GDM1 (cell line): ENCODE data around the gene SCUBE1.

Experiments
- DNase-seq: peaks from one replicate; lab custom pipeline; 2025; lab: John Stamatoyannopoulos, UW

Gene SCUBE1

DNA sequence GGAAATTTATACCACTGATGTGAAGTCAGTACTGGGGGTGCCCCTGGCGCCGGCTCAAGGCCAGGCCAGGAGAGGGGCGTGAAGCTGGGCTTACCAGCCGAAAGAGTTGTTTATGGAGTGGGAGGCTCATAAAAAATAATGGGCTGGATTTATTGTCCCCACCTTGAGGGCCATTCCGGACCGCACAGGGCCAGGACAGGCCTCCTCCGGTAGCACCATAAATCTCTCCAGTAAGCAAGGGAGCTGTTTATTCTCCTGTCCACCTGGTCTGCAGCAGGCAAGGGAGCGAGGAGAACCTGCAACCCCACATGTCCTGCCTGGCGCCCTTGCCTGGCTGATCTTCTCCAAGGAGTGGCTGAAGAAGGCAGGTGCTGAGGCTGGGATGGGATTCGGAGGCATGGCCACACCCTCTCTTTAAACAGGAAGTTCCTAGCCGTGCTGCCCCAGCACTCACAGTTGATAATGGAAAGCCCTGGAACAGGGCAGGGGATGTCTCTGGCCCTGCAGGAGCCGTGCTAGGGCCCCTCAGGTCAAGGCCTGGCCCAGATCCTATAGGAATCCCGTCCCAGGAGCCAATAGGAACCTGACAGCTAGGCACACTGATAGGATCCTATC lies 65.1 kb downstream of the SCUBE1 start:
- DNase-seq, result no peak

DNA sequence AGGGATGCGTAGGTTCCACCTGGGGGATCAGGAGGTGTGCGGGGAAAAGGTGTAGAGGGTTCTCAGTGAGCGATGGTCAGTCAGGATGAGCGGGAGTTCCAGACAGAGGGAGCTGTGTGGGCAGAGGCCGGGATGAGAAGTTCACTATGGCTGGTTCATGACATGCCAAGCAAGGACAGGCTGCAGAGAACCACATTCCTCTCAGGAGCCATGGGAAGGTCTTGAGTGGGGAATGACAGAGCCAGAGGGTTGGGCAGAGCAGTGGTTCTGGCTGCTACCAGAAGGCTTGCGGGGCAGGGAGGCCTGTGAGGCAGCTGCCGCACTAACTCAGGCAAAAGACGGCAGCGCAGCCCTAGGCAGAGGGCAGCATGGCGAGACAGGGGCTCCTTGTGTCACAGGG lies 66.1 kb downstream of the SCUBE1 start:
- DNase-seq, result no peak

DNA sequence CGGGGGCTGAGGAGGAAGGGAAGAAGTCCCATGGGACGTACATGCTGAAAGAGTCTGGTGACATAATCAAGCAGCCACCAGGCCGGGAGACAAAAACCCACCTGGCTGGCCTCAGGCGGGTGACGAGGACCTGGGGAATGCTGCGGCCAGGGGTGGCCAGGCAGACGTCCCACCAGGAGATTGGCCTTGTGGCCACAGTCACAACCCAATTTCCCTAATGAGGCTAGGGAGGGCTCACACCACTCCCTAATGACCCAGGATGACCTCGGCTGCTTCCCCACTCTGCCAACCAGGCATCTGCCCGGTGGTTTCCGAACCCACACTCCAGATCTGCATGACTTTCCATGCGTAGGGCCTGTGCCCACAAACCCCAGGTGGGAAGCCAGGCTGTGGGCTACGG lies 66.9 kb downstream of the SCUBE1 start:
- no peak for DNase-seq

DNA sequence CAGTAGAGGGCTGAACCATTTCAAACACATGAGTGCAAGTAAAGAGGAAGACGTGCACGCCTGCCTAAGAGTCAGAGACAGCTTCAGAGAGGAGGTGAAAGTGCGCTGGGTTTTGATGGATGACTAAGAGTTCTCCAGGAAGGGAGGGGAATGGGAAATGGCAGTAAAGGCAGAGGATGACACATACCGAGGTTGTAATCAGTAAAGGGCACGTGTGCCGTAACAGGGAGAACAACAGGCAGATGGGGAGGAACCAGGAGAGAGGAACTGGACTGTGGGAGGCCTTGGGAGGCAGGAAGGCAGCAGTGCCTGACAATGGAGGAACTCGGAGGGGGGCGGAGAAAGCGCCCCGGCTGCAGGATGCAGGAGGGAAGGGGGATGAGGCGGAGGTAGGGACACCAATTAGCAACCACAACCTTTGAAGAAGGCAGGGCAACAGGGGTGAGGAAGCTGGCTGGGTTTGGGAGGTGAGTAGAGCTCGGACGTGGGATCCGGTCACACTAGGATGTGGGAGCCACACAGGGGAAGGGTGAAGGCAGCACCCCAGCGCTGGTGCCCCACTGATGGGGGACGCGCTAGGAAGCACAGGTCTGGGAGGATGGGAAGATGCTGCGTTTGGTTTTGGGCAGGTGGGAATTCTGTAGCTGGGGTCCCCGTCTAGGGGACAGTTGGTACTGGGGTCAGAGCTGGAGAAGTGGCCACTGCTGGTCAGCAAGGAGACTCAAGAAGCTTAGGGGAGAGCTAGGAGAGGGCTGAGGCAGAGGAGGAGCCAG lies 67.4 kb downstream of the SCUBE1 start:
- peak; percentile 78 for DNase-seq

DNA sequence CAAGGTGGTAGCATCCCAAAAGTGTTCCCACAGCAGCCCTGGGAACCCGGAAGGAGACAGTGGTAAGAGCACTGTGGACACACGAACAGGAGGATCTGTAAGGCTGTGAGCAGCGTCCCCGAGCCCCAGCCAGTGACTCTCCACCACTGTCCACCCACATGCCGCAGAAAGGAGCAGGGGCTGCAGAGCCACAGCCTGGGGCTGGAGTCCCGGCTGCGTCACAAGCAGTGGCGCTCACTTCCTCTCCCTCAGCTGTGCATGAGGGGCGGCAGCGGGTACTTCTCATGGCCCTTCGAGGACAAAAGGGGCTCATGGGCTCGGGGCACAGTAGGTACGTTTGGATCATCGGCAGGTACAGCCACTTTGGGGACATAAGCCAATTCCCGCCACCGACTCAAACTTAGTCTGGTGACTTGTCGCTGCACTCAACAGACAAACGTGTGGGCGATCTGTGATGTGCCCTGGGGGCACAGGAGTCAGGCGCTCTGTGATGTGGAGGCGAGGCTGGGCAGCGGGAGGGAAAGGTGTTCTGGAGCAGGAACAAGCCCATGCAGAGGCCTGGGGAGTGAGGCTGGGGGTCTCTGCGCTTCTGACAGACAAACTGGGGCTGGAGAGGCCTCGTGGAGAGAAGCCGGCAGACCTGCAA lies 68.5 kb downstream of the SCUBE1 start:
- DNase-seq, result no peak

DNA sequence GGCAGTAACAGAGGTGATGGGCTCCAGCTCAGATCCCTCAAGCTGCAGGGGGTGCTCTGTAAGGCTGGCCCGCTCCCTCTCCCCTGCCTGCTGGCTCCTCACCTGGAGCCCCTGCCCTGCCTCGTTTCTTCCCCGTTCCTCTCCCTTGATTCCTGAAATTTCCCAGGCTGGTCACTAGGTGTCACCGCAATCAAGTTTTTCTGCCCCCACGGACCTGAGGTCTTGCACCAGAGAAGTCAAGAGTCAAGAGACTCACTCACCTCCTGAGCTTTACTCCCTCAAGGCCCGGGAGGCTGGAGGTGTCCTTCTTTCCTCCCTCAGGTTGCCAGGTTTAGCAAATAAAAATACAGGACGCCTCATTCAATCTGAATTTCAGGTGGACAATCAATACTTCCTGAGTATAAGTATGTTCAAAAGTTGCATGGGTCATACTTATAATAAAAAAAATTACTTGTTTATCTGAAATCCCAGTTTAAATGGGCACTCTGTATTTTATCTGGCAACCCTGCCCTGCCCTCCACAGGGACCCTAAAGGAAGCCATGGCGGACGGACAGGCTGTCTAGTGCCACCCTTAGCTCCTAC lies 69.2 kb downstream of the SCUBE1 start:
- DNase-seq, result peak; percentile 56

DNA sequence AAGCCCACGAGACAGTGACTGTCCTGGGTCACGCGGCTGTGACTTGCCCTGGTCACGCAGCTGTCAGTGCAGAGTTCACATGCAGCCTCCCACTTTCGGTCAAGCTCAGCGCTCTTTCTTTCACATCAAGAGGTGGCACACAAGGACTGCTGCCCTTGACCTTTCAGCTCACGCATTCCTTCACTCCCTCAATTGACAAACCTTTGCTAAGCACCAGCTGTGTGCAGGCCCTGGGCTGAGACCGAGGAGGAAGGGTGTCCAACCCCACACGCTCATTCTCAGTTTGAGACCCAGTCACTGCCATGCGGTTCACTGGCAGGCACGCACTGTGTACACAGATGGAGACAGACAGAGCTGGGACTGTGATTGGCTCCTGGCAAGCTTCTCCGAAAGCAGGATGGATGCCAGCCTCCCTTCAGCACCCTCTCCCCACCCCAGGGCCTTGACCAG lies 70.3 kb downstream of the SCUBE1 start:
- no peak for DNase-seq

DNA sequence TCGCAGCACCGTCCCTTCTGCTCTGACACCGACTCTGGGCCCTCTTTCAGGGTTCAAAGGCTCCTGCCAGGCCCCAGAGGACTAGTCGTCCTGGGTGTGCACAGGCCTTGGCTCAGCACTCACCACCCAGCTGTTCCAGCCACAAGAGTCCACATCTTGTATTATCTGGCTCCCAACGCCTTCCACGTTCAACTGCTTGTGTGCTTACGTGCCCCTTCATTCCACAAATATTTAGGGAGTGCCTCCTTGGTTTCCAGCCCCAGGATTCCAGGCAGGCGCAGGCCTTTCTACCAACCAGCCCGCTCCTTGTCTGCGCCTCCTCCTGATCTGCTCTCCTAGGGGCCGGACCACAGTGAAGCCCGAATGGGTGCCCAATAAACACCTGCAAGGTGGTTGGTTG lies 70.9 kb downstream of the SCUBE1 start:
- DNase-seq, result no peak

DNA sequence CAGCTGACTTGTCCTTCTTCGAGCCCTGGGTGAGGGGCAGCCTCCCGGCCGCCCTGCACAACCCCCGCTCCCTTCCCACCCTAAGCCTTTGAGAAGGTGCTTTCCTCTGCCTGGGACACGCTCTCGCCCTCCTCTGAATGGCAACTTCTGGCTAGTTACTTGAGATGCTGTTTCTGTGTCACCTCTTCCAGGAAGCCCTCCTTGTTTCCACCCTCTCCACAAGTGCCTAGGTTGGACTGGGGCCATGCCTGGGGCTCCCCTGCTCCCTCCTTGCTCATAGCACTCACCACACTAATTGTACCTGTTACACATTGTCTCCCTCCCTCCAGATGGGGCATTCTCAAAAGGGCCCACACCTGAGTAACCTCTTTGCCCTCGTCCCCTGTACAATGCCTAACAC lies 72.2 kb downstream of the SCUBE1 start:
- no peak for DNase-seq

DNA sequence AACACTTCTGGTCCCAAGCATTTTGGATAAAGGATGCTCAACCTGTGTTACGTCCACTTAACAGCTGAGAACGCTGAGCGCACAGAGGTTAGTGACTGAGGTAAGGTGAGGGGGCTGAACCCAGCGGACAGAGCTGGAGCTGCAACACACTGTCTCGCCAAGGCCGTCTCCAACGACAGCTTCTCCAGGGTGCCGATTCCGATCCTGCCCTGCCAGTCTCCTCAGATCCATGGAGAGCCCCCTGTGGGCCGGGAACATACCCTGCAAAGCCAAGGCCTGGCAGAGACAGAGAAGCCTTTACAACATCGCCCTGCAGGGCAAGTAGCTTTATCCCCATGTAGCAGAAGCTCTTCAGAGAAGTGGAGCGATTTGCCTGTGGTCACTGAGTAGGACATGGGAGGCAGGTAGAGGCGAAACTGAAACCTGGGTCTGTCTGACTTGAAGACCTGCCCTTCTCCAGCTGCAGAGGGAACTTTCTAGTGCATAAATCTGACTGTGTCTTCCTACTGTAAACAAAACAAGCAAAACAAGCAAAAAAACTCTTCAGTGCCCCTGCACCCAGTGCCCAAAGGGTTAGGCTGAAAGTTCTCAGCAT lies 72.8 kb downstream of the SCUBE1 start:
- no peak for DNase-seq

DNA sequence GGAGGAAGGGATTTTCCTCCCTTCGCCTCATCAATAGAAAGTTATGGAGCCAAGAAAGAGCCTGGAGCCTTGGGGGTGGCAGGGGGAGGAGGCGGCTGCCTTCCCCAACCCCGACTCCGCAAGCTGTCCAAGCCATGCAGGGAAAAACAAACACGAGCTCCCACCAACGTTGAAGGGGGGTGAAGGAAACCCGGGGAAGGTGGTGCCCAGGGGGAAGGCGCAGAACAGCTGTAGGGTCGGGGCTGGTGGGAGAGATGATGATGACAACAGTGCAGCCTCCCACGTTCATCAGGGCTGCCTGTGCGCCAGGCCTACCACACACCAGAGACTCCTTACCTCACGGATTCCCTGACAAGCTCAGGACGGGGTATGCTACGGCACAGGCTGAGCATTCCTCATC lies 73.5 kb downstream of the SCUBE1 start:
- DNase-seq, result no peak

DNA sequence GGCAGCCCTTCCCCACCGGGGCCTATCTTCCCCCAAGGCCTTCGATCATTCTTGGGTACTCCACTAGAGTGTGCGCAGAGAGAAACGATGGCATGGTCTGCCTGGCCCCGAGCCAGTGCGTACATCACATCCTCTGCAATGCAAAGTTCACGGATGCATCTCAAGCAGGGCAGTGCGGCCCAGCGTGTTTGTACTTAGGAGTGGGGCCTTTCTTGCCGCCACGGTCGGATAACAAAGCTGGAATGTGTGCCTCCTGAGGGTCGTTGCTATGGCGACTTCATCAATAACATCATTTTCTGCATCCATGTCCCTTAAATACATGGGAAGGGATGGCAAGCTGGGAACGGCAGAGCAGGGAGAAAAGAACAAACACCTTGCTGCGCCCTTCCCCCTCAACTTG lies 73.9 kb downstream of the SCUBE1 start:
- DNase-seq, result no peak

DNA sequence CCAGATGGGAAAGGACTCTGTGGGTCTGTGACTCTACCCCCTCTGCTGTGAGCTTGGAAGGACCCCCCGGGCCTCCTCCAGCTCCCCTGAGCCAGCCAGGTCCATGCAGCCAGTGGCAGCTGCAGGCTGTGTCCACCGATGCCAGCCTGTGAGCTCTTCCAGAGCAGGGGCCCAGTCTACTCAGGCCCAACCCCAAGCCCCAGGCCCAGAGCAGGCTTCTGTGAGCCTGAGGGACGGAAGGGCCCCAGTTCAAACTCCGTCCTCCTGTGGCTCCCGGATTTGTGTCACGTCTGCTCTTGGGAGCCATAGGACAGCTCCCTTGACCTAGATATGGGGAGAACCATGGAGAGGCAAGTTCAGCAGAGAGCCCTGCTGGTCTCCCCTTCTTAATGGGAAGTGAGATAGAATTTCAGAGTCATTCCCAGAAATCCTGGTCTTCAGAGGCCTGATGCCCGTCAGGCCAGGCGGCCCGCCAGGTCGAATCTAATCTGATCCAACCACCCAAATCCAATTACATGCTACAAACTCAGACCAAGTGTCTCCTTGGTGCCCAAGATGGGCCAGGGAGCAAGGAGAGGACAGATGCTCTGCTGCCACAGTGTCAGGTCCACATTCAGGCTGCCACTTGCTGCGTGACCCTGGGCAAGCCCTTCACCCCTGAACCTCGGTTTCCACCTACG lies 75.1 kb downstream of the SCUBE1 start:
- DNase-seq, result no peak

DNA sequence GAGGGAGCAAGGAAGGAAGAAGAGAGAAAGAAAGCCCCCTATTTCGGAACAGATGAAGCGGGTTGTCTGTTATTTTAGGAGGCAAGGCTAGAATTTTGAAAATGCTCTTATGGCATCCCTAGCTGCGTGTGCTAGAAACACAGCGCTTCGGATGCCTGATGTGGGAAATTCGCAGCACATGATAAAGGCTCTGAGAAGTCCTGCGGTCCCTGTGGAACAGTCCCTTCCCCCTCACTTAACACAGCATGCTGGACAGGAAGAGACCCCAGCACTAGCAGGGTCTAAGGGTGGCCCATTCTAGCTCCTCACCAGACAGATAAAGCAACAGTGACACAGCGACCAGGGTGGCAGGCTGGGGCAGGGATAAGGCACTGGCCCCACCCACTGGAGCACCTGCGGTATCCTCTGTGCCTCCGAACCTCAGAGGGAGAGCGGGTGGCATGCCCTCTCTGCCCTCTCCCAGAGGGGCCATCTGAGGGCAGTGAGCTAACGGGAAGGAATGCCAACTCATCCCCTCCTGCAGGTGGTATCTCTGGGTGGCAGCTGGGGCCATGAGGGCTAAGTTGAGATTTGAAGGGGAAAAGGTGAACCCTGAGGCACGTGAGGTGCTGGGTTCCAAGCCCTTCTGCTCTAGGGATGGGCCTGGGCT lies 75.7 kb downstream of the SCUBE1 start:
- DNase-seq, result no peak

DNA sequence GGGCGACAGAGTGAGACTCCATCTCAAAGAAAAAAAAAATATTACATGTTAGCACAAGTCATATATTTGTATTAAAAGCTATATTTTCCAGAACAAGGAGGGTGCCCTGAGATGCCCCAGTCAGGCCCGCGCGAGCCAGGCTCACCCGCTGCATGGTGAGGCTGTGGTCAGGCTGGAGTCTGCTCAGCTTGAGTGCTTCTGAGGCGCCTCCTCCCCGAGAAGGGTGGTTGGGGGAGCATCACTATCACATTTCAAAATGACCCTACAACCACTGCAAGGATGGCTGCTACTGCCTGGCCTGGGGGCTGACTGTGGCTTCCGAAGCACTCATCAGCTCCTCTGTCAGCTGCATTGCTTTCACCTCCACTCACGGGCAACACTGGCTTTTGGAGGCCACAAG lies 77.1 kb downstream of the SCUBE1 start:
- no peak for DNase-seq

DNA sequence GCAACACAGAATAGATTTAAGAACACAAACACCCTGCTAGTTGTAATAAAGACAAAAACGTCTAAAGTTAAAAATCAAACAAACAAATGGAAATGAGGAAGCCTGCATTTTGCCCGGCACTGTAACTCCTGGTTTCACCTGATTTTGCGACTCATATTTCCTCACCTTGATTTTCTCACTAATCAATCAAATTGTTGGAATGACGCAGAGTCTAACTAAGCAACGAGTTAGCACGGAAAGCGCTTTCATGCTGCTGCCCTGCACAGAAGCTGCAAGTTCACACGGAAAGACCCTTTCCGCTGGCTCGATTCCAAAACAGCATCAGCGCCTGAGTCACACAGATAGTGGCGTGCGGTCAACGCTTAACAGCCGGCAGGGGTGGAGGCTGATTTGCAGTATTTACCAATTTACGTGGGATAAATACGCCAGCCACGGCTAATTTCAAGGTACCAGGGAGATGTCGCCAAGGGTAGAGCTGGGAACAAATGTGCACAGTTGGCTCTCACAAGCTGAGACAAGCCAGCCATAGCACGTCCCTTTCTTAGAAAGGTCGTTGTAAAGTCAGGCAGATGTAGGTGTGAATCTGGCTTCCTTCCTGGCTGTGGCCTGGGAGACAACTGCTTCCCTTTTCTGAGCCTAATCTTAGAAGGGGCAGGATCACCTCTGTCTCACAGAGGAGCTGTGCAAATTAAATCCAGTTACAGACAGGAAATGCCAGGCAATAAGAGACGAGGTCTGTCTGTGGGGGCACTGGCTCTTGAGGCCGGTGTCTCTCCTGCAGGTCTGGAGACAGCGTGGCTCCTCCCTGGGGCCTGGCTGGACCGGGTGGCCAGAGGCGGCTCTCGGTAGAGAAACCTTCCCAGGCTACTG lies 79.3 kb downstream of the SCUBE1 start:
- peak; percentile 91 for DNase-seq

DNA sequence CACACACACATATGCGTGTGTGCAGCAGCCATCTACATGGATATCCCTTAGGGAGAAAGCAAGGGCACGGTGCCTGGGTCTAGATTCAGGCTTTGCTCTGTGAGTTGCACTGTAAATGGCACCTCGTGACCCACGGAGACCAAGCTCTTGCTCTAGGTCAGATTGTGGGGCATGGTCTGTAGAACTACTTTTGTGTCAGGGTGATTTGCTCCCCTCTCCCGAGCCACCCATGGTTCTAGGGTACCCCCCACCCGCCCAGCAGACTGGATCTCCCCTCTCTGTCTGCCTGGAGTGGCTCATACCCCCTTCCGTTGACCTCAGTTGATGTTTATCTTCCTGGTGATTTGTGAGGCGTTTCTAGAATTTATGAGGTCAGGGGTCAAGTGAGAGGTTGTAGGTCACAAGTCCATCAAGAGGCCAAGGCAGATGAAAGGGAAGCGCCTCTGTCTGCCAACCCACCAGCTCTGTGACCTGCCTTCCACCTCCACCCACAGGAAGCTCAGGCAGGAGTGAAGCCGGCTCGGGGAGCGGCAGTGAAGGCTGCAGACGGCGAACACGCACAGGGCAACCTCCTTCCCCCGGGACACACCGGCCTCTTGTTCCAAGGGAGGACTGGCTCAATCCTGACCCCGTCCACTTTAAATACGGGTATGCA lies 80.1 kb downstream of the SCUBE1 start:
- DNase-seq, result peak; percentile 67

DNA sequence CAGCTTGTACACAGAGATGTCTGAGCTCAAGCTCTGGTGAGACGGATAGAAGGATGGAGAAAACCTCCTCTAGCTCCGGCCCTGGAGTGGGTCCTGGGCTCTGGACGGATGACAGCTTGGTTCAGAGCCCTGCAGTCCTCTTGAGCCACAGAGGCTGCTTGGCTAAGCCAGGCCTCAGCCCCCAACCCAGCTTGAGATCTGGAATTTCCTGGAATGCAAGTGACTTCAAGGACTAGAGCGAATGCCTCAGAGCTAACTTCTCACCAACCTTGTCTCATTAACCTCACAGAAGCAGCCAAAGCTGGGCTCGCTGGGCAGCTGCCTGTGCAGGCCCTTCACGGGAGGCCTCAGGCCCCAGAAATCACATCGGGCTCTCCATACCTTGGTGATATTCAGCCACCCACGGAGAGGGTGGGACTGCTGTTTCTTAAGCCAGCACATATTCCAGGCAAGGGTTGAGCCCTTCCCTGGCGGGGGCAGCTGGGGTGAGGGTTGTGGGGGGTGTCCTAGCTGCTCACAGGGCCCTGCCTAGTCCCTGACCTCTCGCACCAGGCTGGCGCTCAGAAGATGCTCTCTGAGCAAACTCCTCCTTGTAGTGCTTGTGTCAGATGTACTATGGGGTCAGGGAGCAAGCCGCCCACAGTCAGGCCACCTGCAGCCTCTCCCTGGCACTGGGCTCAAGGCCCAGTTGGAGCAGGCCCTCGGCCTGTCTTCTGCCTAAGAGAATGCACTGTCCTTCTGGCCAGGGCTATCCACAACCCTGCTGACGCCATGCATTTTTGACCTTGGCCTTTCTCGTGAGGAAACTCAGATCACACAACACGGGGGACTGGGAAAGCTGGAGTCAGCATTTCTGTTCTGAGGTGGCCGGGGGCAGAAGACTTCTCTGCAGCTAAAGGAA lies 82.6 kb downstream of the SCUBE1 start:
- DNase-seq, result no peak

DNA sequence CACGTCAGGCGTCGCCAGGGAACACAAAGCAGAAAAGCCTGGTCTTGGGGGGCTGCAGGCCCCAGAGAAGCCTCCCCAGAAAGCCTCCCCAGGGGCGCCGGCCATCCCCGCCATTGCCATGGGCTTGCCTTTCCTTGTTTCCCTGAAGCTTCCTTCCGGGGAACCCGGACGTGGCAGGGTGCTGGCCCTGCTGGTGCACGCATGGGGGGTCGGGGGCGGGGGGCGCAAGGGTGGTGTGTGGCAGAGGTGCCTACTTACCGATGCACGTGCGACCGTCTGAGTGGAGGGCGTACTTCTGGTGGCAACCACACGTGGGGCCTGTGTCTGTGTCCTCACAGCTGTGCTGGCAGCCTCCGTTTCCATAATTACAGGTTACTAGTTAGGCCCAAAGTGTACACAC lies 85.2 kb downstream of the SCUBE1 start:
- DNase-seq, result no peak
